Pancreas (tissue), 10 donors: Measurements from ENCODE around the gene LEKR1. TPM values are rescaled to one million over a fixed set of nuclear protein-coding genes. Genes with fewer than 3 reads are reported as not detected.

Experiments used
- ATAC-seq, 4 donors: fragments of 200-7000 bp; cut with Tn5 transposase; one replicate each; pipeline versions ENCODE4 v1.8.0 to v1.9.1; 2020; ENCODE audit warnings: mild to moderate bottlenecking in 4 of 4, moderate library complexity in 4 of 4
- DNase-seq, 6 donors: peaks; one replicate each; pipeline ENCODE4 v3.0.0-alpha.2; 2020
- FAIRE-seq: peaks from 2 replicates; lab custom pipeline; 2012; peaks lifted over from hg19 to GRCh38; lab: Jason Lieb, UNC
- H3K27ac ChIP-seq, 4 donors: fragments of 200-600 bp; sonication (generic); 1 replicate in 3 of 4; 2 replicates in 1 of 4; pipeline versions ENCODE4 v1.5.0 to v1.8.0; 2020
- H3K27me3 ChIP-seq, 4 donors: fragments of 200-600 bp; one replicate each; pipeline ENCODE4 v1.8.0; 2021
- H3K36me3 ChIP-seq, 3 donors: fragments of 200-600 bp; sonication (generic) in 1 of 3; one replicate each; pipeline versions ENCODE4 v1.5.0 to v1.8.0; 2020 to 2021
- H3K4me1 ChIP-seq, 3 donors: fragments of 200-600 bp; one replicate each; pipeline ENCODE4 v1.8.0; 2021
- H3K4me3 ChIP-seq, 4 donors: fragments of 200-600 bp; sonication (generic) in 2 of 4; one replicate each; pipeline versions ENCODE4 v1.5.0 to v1.8.0; 2020 to 2021
- H3K9me3 ChIP-seq, 4 donors: fragments of 200-600 bp; one replicate each; pipeline ENCODE4 v1.8.0; 2021
- CTCF ChIP-seq, 4 donors: fragments of 200-600 bp; sonication (generic) in 3 of 4; IDR thresholded peaks; one replicate each; pipeline versions ENCODE4 v1.5.0 to v1.8.0; 2021; ENCODE audit warnings: antibody characterized with exemption in 4 of 4
- WGBS, 2 donors: extraction: QIAGEN DNeasy Blood & Tissue Kit; methylation state at CpG; one replicate each; pipeline ENCODE4 v1.1.7; 2013; 5-methylcytosine and 5-hydroxymethylcytosine counted together
- intact Hi-C, 3 donors: fragments of 100-400 bp; cut with DNase I; formaldehyde crosslinking; loops; one replicate each; pipeline versions ENCODE4 v1.11.1 to v1.14.2; 2022
- polyA plus RNA-seq, 2 donors: library from polyadenylated mRNA; stranded (reverse); fragments of 200-250 nt; gene quantifications; one replicate each; pipeline ENCODE4 v1.2.3, GENCODE V29; 2013
- total RNA-seq, 6 donors: library from RNA; stranded (reverse); fragmentation: NEBNext Ultra II Directional in 4 of 6; extraction: Animal tissue kit (Norgen Biotek cat#: 25700) in 4 of 6; gene quantifications; one replicate each; pipeline versions ENCODE4 v1.2.1 to v1.2.4, GENCODE V29; 2021 to 2023
- donor health status: healthy with polysubstance abuse.
- donor health status: DM: no; HTN: no; CAD: no; lungs with moderate emphysema.
- donor health status: DM: no; HTN: no; CAD: no.
- donor health status: control.
- donor health status: control.
- donor health status: Bipolar disorder and iron deficiency.
- donor health status: DM: yes; HTN: yes; CAD: no.
- donor health status: DM: no; HTN: no; CAD: no.
- donor health status: DM: no; HTN: no; CAD: no.
- donor health status: DM: yes; HTN: yes; CAD: no.

Gene LEKR1
- total and polyA plus RNA-seq, 8 donors: 0.88 to 2.8 (median 2.0) TPM

- H3K4me3 ChIP-seq: peak overlapping the region; percentile 44 to 62 (median 53)
- H3K27ac ChIP-seq: peak overlapping the region; percentile 98 to 100 (median 98)
- intact Hi-C loops: loop anchor here in 2 of 3 donors (5.0 to 10.0 kb wide), 3 partner anchors 48 to 934 kb away; partner anchors contain the start of gene TIPARP (in 2 of the 2)
- ATAC-seq (peak; percentile 87 to 91 (median 90)), DNase-seq (peak; percentile 94 to 99 (median 97)), FAIRE-seq (peak; percentile 26)
- H3K27me3 ChIP-seq: no peaks in the 10 kb centered on the region
- H3K36me3 ChIP-seq: no peaks in the 10 kb centered on the region
- WGBS, 2 donors: 0% methylated on average over 59 of the region's 59 CpGs
- no peaks in the 10 kb centered on the region for H3K9me3 ChIP-seq
- no peak for TF ChIP-seq CTCF (IDR thresholded peaks at IDR 0.05)
- H3K4me1 ChIP-seq: peaks cover 27 to 38% (median 33%) of the 10 kb centered on the region in 3 donors
Measured at GRCh38 chr3:157088601-157089454, 262.7 kb downstream of the LEKR1 start.

- Histone ChIP-seq H3K4me3 (peak overlapping the region in 2 of 4 donors; percentile 52 to 62), H3K4me1 (peaks cover 27 to 38% (median 33%) of the 10 kb centered on the region in 3 donors), H3K36me3 (no peaks in the 10 kb centered on the region), H3K27me3 (no peaks in the 10 kb centered on the region), H3K27ac (peak overlapping the region; percentile 98 to 100 (median 98)), H3K9me3 (no peaks in the 10 kb centered on the region)
- DNase-seq (peak in 3 of 6 donors; percentile 41 to 61 (median 56)), ATAC-seq (peak; percentile 53 to 72 (median 58)), FAIRE-seq (no peak)
- TF ChIP-seq CTCF (IDR thresholded peaks at IDR 0.05): no peak
- intact Hi-C loops: loop anchor here in 2 of 3 donors (5.0 to 10.0 kb wide), 4 partner anchors 43 to 935 kb away; partner anchors contain the start of gene TIPARP (in 2 of the 2)
- WGBS, 2 donors: 2 to 4% methylated on average over 18 of the region's 18 CpGs
Measured at GRCh38 chr3:157089455-157090221, 263.5 kb downstream of the LEKR1 start.

- WGBS, 2 donors: 80 to 81% methylated on average over 4 of the region's 4 CpGs
- ATAC-seq: no peak
- TF ChIP-seq CTCF (IDR thresholded peaks at IDR 0.05): no peak
Measured at GRCh38 chr3:157091083-157091833, 265.1 kb downstream of the LEKR1 start.

GRCh38 chr3:157092230-157092629, 266.1 kb downstream of the LEKR1 start:
- peaks cover 21 to 30% (median 24%) of the 10 kb centered on the region in 3 donors for H3K4me1 ChIP-seq
- intact Hi-C loops: loop anchor here in 1 of 3 donors (5.0 kb wide), 1 partner anchor 40 kb away; no protein-coding TSS in a partner anchor
- H3K27me3 ChIP-seq: no peaks in the 10 kb centered on the region
- TF ChIP-seq CTCF (IDR thresholded peaks at IDR 0.05): no peak
- DNase-seq (no peak), FAIRE-seq (no peak), ATAC-seq (no peak)
- no peak overlapping the region for H3K4me3 ChIP-seq
- no peaks in the 10 kb centered on the region for H3K36me3 ChIP-seq
- H3K27ac ChIP-seq: no peak overlapping the region
- WGBS, 2 donors: 68 to 72% methylated on average over 5 of the region's 5 CpGs
- H3K9me3 ChIP-seq: no peaks in the 10 kb centered on the region

More at GRCh38 chr3:157091083-157091833, 265.1 kb downstream of the LEKR1 start:
- Histone ChIP-seq H3K4me3 (no peak overlapping the region), H3K27ac (peak overlapping the region in 2 of 4 donors; percentile 99 to 100), H3K4me1 (peaks cover 26 to 38% (median 33%) of the 10 kb centered on the region in 3 donors), H3K9me3 (no peaks in the 10 kb centered on the region), H3K27me3 (no peaks in the 10 kb centered on the region), H3K36me3 (no peaks in the 10 kb centered on the region)
- intact Hi-C loops: loop anchor here in 1 of 3 donors (5.0 kb wide), 1 partner anchor 41 kb away; no protein-coding TSS in a partner anchor
- FAIRE-seq (no peak), DNase-seq (no peak)
